ENCODE measurements around the gene TEC.

Gene TEC

DNA sequence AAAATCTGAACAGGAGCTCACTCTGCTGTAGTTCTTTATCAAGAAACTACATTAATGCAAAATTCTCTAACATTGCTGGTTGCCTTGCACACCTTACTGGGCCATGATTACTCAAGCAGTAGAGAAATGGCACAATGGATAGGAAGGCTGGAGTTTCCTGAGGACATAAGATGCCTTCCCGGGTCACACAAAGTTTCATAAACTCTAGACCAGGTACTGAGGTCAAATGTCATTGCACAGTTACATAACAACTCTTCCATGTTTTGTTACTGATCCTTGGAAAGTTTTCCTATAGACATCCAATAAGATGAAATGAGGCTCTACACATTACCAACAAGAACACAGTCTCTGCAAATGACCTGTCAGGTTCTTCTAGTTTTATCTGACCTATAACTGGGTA, 9.9 kb downstream of the TEC start:
- no peak for DNase-seq (ENCODE audit: low read depth, low spot score)
- in situ Hi-C loops (cut with HindIII; ENCODE audit: low sequenced_read_pairs) = no loop called here
- TF ChIP-seq, protein P1, sequence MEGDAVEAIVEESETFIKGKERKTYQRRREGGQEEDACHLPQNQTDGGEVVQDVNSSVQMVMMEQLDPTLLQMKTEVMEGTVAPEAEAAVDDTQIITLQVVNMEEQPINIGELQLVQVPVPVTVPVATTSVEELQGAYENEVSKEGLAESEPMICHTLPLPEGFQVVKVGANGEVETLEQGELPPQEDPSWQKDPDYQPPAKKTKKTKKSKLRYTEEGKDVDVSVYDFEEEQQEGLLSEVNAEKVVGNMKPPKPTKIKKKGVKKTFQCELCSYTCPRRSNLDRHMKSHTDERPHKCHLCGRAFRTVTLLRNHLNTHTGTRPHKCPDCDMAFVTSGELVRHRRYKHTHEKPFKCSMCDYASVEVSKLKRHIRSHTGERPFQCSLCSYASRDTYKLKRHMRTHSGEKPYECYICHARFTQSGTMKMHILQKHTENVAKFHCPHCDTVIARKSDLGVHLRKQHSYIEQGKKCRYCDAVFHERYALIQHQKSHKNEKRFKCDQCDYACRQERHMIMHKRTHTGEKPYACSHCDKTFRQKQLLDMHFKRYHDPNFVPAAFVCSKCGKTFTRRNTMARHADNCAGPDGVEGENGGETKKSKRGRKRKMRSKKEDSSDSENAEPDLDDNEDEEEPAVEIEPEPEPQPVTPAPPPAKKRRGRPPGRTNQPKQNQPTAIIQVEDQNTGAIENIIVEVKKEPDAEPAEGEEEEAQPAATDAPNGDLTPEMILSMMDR (IDR thresholded peaks at IDR 0.05; ENCODE audit: low read depth, low read length) = no peak
- no peak overlapping the region for H3K4me3 ChIP-seq (ENCODE audit: low read depth, low read length)

DNA sequence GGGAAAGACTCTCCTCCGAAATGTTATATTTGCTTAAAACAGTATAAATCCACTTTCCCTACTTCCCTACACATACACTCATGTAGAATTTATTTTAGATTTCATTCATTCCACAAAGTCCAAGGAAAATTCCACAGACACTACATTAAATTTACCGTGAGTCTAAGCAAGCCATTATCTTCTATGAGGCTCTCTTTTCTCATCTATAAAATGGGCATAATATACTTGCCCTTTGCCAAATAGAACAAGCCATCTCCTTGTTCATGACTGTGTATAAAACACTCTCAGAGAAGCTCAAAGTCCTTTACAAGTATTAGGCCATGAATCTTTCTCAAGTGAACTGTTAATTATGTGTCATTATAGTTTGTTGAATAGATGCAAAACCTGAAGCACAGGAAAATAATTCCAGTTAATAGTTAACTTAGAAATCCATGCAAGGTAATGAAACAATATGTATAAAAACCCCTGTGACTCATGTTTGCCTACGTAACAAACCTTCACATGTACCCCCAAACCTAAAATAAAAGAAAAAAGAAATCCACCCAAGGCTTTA, 10.7 kb downstream of the TEC start:
- no peak for DNase-seq (ENCODE audit: low read depth, low spot score)
- in situ Hi-C loops (cut with HindIII; ENCODE audit: low sequenced_read_pairs) = no loop called here
- TF ChIP-seq, protein P1 (IDR thresholded peaks at IDR 0.05; ENCODE audit: low read depth, low read length) = no peak

DNA sequence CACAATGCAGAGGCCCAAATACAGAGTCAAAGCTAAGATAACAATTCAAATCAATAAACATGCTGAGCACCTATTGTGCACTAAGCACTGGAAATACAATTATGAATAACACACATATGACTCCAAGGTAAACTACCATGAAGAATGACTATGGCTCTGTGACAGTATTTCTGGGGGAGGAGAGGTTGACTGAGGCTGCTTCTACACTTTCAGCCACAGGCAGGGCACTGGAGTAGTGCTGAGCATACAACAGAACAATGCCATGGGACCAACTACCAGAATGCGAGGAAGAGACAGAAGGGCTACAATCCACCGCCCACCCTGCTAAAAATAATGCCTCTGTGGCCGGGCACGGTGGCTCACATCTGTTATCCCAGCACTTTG, 13.7 kb downstream of the TEC start:
- no peak overlapping the region for H3K4me3 ChIP-seq (ENCODE audit: low read depth, low read length)
- in situ Hi-C loops (cut with HindIII; ENCODE audit: low sequenced_read_pairs) = no loop called here
- TF ChIP-seq, protein P1 (IDR thresholded peaks at IDR 0.05; ENCODE audit: low read depth, low read length) = no peak
- DNase-seq (ENCODE audit: low read depth, low spot score) = no peak

More for the DNA sequence above, 10.7 kb downstream of the TEC start:
- no peak overlapping the region for H3K4me3 ChIP-seq (ENCODE audit: low read depth, low read length)

DNA sequence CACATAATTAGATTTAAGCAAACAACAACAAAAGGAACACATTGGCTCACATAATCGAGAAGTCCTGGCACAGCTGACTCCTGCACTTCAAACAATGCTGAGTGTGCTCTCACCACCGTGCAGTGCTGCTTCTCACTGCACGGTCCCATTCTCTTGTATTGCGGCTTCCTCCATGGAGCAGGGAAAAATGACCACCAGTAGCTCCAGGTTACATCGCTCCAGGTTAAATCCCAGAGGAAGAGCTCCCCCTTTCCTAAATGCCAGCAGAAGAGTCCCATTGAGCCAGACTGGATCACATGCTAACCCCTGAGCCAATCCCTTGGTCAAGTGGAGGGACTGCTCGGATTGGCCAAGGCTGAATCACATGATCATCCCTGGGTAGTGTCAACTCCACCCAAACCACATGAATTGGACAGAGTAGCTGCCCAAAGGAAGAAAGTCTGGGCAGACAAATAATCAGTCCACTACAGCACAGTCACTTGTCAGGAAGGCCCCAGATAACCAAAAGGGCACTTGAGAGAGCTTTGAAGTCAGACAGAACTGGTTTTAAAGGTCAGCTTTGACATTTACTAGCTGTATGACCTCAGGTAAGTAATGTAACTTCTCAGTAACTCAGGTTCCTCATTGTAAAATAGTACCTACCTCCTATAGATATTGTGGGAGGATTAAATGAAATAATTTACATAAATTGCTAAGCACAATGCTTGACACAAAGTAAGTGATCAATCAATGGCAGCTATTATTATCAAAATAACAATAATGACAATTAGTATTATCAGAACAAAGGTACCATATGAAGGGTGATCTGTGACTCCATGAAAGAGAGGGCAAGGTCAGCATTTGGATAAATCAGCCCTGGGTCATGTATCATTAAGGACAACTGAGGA, 14.3 kb downstream of the TEC start:
- in situ Hi-C loops (cut with HindIII; ENCODE audit: low sequenced_read_pairs) = no loop called here
- no peak overlapping the region for H3K4me3 ChIP-seq (ENCODE audit: low read depth, low read length)
- no peak for DNase-seq (ENCODE audit: low read depth, low spot score)
- TF ChIP-seq, protein P1 (IDR thresholded peaks at IDR 0.05; ENCODE audit: low read depth, low read length) = no peak

DNA sequence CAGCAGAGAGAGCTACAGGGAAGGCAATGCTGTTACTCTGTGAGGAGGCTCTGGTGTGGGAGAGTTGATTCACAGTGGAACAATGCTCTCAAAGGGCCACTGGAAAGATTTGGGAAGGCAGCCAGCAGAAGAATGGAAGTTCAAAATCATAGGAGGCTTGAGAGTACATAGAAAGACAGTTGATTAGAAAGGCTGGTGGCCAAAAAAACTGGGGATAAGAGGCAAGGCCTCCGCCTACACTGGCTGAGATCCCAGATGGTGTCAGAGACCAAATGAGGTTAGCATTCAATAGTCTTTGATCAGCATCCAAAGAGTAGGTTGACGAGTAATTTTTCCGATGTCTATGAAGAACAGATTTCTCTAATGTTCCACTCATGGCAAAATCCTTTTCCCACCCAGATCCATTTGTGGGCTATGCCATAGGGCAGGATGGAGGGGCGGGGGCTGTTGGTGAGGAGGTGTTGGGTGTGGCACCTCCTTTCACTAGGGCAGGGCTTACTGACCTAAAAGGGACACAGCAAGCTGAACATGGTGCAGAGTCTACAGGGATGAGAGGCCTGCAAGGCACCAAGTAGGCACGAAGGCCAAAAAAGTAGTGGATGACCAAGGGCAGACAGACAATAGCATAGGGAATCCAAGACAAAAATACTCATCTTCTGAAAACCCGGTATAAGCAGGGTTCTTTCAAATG, 15.1 kb downstream of the TEC start:
- in situ Hi-C loops (cut with HindIII; ENCODE audit: low sequenced_read_pairs) = no loop called here
- TF ChIP-seq, protein P1 (IDR thresholded peaks at IDR 0.05; ENCODE audit: low read depth, low read length) = no peak
- no peak overlapping the region for H3K4me3 ChIP-seq (ENCODE audit: low read depth, low read length)
- DNase-seq (ENCODE audit: low read depth, low spot score) = peak; percentile 95

DNA sequence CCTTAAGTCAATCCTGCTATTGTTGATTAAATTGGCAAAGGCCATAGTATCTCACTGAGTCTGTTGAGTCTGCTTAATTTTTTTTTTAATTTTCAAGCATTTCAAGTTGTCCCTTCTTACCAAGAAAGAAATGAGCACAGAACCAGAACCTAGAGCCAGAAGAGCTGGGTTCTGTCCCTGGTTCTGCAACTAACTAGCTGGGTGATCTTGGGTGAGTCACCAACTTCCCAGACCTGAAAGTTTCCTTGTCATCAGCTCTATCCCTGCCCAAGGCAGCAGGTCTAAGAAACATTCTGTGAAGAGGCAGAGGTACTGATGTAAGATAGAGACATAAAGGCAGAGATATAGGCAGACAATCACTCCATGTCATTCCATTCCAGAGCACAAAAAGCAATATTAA, 17.3 kb downstream of the TEC start:
- in situ Hi-C loops (cut with HindIII; ENCODE audit: low sequenced_read_pairs) = no loop called here
- no peak for DNase-seq (ENCODE audit: low read depth, low spot score)
- TF ChIP-seq, protein P1 (IDR thresholded peaks at IDR 0.05; ENCODE audit: low read depth, low read length) = no peak
- no peak overlapping the region for H3K4me3 ChIP-seq (ENCODE audit: low read depth, low read length)
